HUES48 (cell line): Measurements from ENCODE around the gene MARCHF5.

Experiments used
- H3K27ac ChIP-seq: one replicate; pipeline ENCODE4 v1.7.0; 2013; ENCODE audit warnings: low read depth, low read length, inconsistent platforms
- H3K27me3 ChIP-seq: 2 replicates; pipeline ENCODE4 v1.6.1; 2013; ENCODE audit warnings: mild to moderate bottlenecking, low read length; ENCODE audit not compliant: control insufficient read depth, insufficient read depth
- H3K36me3 ChIP-seq: 2 replicates; pipeline ENCODE4 v1.6.1; 2013; ENCODE audit warnings: low read length; ENCODE audit not compliant: control insufficient read depth, insufficient read depth
- H3K4me1 ChIP-seq: 2 replicates; pipeline ENCODE4 v1.6.1; 2013; ENCODE audit warnings: mild to moderate bottlenecking, low read length; ENCODE audit not compliant: control insufficient read depth, insufficient read depth
- H3K4me3 ChIP-seq: 2 replicates; pipeline ENCODE4 v1.5.1; 2013; ENCODE audit warnings: mild to moderate bottlenecking, low read depth, low read length
- H3K9ac ChIP-seq: 2 replicates; pipeline ENCODE4 v1.6.1; 2013; ENCODE audit warnings: mild to moderate bottlenecking, low read depth, low read length, moderate library complexity
- H3K9me3 ChIP-seq: 2 replicates; pipeline ENCODE4 v1.6.1; 2013; ENCODE audit warnings: low read length; ENCODE audit not compliant: control insufficient read depth, insufficient read depth

The MARCHF5 gene

DNA sequence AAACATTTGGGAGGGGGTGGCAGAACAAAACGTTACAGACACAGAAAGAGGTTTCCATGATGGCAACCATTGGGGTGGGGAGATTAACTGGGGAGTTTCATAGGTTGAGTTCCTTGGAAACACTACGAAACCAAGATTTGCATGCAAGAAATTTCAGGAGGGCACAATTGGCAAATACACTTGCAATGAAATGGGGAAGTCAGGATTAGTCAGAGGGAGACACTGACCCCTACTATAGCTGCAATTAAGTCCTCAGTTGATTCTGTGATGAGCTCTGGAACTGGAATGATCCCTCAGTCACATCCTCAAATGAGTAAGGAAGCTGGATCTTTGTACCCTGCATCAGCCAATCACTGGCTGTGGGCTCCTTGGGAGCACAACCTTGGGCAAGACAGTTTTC, 22.2 kb upstream of the MARCHF5 start:
- Histone ChIP-seq H3K36me3 (no peaks in the 10 kb centered on the region), H3K4me1 (no peaks in the 10 kb centered on the region), H3K4me3 (no peak overlapping the region), H3K9me3 (no peaks in the 10 kb centered on the region), H3K27me3 (no peaks in the 10 kb centered on the region), H3K9ac (no peak overlapping the region), H3K27ac (no peak overlapping the region)

DNA sequence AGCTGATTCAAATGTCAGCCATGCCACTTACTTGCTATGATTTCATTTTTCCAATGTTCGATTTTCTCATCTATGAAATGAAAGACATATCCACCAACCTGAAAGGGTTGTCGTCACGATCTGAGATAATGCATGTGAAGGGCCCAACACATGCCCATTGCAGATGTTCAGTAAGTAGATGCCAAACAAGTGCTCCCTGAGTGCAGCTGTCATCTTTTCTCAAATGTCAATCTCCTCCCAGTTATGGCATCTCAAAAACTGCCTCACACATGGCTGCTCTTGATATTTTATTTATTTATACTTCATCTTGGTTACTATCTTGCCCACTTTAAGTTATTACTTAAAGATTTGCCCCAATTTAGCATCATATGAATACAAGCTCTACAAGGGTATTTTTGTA, 16.9 kb upstream of the MARCHF5 start:
- Histone ChIP-seq H3K36me3 (no peaks in the 10 kb centered on the region), H3K9ac (no peak overlapping the region), H3K27ac (no peak overlapping the region), H3K27me3 (no peaks in the 10 kb centered on the region), H3K4me3 (no peak overlapping the region), H3K4me1 (no peaks in the 10 kb centered on the region), H3K9me3 (no peaks in the 10 kb centered on the region)

DNA sequence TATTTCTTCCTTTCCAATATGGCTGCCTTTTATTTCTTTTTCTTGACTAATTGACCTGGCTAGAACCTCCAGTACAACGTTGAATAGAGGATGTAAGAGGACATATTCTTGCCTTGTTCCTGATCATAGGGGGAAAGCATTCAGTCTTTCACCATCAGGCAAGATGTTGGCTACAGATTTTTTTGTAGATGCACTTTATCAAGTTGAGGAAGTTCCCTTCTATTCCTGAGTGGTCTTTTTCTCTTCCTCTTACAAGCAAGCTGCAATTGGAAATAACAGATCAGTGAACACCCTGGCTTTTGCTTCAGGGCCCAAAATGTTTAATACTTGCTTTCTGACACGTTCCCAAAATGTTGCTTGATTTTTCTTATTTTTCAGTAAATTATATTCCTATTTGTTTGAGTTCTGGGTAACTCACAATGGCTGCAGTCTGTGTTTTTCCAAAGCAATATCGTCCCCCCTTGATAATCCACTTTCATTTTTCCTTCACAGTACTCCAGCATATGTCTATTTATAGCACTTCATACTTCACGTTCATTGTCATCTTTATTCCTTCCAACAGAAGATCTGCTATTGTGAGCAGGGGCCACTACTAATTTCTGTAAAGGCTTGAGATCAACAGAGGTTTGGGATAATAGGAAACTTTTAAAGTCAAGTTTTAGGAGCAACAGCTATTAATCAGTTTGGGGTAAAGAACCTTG, 11.8 kb upstream of the MARCHF5 start:
- no peak overlapping the region for H3K9ac ChIP-seq
- no peaks in the 10 kb centered on the region for H3K27me3 ChIP-seq
- no peaks in the 10 kb centered on the region for H3K4me1 ChIP-seq
- H3K27ac ChIP-seq, result no peak overlapping the region
- no peak overlapping the region for H3K4me3 ChIP-seq
- H3K36me3 ChIP-seq, result no peaks in the 10 kb centered on the region
- H3K9me3 ChIP-seq, result no peaks in the 10 kb centered on the region

DNA sequence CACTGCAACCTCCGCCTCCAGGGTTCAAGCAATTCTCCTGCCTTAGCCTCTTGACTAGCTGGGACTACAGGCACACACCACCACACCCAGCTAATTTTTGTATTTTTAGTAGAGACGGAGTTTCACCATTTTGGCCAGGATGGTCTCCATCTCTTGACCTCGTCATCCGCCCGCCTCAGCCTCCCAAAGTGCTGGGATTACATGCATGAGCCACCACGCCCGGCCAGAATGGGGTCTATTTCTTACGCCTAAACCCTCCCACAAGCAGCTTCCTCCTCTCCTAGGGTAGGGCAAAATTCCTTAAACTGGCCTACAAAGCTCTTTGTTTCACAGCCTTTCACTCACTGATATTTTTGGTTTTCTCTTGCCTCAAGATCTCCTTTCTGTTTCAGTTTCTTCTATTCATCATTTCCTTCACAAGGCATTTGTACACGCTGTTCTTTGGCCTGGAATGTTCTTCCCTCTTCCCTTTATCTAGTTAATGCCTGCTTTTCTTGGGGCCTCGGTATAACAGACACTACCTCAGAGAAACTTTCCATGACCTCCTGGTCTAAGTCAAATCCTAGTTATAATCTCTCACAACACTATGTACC, 6.8 kb upstream of the MARCHF5 start:
- Histone ChIP-seq H3K9ac (no peak overlapping the region), H3K4me3 (no peak overlapping the region), H3K4me1 (no peaks in the 10 kb centered on the region), H3K36me3 (no peaks in the 10 kb centered on the region), H3K9me3 (no peaks in the 10 kb centered on the region), H3K27ac (no peak overlapping the region), H3K27me3 (no peaks in the 10 kb centered on the region)

DNA sequence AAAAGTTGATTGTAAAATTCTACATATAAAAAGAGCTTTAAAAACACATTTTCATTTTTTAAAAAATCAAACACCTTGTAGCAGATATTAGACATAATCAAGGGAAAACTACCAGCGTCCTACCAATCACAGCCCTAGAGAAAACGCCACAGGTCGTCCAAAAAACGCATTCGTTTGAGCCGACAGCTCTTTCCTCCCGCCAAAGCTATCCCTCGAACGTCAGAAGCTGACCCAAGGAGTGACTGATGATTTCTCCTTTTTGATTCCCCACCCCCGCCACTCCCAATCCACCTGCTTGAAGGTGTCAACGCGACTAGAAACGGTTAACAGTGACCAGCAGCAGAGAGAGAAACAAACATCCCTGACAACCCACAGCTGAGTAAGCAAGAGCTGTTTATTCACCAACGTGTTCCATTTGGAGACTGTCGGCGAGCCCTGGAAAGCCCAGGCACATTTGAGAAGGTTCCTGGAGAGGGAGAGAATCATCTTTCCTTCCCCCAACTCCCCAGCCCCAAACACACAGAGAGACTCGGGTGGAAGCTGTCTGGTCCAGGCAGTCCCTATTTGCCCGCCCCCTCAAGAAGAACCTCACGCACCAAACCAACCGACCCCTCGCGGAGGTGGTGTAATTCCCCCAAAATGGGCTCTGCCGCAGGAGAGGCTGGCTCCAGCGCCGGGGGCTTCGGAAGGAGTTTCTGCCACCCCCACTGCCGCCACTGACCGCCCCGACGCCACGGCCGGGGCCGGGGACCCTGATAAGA, 711 bp upstream of the MARCHF5 start:
- H3K4me3 ChIP-seq, result peak overlapping the region; percentile 71
- no peaks in the 10 kb centered on the region for H3K9me3 ChIP-seq
- peaks cover 12% of the 10 kb centered on the region for H3K36me3 ChIP-seq
- H3K27me3 ChIP-seq, result no peaks in the 10 kb centered on the region
- peak overlapping the region; percentile 14 for H3K9ac ChIP-seq
- 0 out of 2 replicates have a peak, but pooled peaks cover 7% of the 10 kb centered on the region for H3K4me1 ChIP-seq
- peak overlapping the region; percentile 89 for H3K27ac ChIP-seq

DNA sequence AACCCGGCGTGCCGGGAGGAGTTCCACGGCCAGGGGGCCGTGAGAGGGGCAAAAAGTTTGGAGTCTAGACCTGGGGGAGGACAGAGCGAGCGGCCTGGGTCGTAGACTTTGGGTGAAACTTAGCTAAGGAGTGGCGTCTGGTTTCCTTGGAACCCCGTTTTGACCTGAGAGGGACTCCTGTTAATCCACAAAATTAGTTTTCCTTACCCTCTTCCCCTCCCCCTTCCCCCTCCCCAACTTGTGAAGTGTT, 574 bp downstream of the MARCHF5 start:
- H3K9me3 ChIP-seq, result no peaks in the 10 kb centered on the region
- peak overlapping the region; percentile 71 for H3K4me3 ChIP-seq
- no peaks in the 10 kb centered on the region for H3K27me3 ChIP-seq
- H3K9ac ChIP-seq, result peak overlapping the region; percentile 92
- peaks cover 14% of the 10 kb centered on the region for H3K36me3 ChIP-seq
- 0 out of 2 replicates have a peak, but pooled peaks cover 7% of the 10 kb centered on the region for H3K4me1 ChIP-seq
- H3K27ac ChIP-seq, result peak overlapping the region; percentile 88

DNA sequence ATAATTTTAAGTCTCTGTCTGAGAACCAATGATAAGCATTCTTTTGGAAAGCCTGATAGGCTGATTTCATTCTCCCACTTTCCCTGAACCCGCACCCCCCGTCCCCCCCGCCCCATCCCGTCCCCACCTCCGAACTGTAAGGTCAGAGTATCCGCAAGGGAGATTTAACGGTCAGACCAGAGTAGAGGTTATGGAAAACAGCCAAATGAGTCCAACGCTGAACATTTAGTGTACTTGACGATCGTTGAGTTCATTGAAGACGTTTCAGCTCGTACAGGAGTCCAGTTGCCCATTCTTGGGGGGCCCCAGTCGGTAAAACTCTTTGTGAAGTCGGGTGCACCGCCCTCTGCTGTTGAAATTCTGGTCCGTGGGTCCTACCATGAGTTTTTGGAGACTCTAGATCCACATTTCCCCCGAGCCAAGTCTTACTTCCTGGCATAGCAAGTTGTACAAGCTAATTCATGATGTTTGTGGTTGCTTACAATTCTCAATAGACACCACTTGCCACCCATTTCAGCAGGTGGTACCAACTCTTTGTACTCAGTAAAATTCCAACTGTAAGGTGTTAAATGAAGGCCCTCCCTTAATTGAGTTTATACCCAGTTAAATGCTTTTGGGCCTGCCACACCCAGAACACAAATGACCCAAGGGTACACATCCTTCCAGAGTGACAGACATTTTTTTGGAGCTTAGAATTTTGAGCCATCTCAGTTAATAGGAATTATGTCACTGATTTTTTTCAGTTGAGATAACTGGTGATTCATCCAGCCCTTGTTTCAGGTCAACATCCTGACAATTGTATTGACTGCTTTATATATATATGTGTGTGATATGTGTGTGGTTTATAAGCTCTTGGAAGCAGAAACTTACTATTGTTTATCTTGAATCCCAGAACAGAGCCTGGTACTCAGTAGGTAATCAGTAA, 1.2 kb downstream of the MARCHF5 start:
- H3K27me3 ChIP-seq, result no peaks in the 10 kb centered on the region
- peaks cover 16% of the 10 kb centered on the region for H3K36me3 ChIP-seq
- 0 out of 2 replicates have a peak, but pooled peaks cover 7% of the 10 kb centered on the region for H3K4me1 ChIP-seq
- H3K9ac ChIP-seq, result peak overlapping the region; percentile 44
- H3K4me3 ChIP-seq, result peak overlapping the region; percentile 71
- no peaks in the 10 kb centered on the region for H3K9me3 ChIP-seq
- no peak overlapping the region for H3K27ac ChIP-seq

DNA sequence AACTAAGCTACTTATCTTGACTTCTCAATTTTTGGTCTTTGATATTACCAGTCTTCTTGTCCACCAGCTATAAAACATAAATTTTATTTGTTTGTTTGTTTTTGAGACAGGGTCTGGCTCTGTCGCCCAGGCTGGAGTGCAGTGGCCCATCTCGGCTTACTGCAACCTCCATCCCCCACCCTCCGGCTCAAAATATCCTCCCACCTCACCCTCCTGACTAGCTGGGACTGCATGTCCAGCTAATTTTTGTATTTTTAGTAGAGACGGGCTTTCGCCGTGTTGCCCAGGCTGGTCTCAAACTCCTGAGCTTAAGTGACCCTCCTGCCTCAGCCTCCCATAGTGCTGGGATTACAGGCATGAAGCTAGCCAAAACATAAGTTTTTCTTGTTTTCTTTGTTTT, 7.5 kb downstream of the MARCHF5 start:
- no peak overlapping the region for H3K4me3 ChIP-seq
- H3K4me1 ChIP-seq, result peaks cover 9% of the 10 kb centered on the region
- no peaks in the 10 kb centered on the region for H3K9me3 ChIP-seq
- no peak overlapping the region for H3K27ac ChIP-seq
- peaks cover 15% of the 10 kb centered on the region for H3K36me3 ChIP-seq
- no peak overlapping the region for H3K9ac ChIP-seq
- no peaks in the 10 kb centered on the region for H3K27me3 ChIP-seq

DNA sequence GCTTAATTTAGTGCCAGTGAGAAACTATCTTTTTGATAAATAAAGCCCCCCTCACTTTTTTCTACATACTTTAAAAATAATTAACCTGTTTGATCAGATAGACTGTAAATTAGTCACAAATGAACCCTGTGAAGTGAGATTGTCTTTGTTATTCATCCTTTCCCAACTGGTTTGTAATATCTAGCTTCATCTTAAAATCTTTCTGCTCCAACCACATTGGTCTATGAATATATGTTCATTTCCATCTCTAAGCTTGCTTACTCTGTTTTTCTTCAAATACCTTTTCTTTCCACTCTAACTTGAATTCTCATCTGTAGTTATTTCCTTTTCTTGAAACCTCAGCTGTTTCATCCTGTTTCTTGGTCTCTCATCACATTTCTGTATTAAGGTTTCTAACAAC, 12.1 kb downstream of the MARCHF5 start:
- Histone ChIP-seq H3K4me1 (peaks cover 41% of the 10 kb centered on the region), H3K9me3 (no peaks in the 10 kb centered on the region), H3K4me3 (no peak overlapping the region), H3K9ac (no peak overlapping the region), H3K27ac (peak overlapping the region; percentile 85), H3K36me3 (no peaks in the 10 kb centered on the region), H3K27me3 (no peaks in the 10 kb centered on the region)

DNA sequence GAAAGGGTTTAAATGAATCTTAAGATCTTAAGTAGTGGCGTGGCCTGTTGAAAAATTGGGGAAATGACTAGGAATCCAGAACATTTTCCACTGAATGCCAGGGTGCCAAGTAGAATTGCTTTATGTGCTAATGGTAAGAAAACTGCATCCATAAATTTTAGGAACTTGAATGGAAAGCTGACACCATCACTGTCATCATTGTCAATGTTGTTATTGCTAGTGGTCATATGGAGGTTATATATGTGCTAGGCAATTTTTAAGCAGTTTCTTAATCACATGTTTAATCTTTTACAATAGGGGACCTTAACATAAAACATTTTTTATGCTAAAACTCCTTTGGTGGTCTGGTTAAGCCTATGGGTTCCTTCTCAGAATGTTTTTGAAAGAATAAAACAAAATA, 13.1 kb downstream of the MARCHF5 start:
- no peaks in the 10 kb centered on the region for H3K36me3 ChIP-seq
- no peaks in the 10 kb centered on the region for H3K27me3 ChIP-seq
- no peak overlapping the region for H3K9ac ChIP-seq
- H3K27ac ChIP-seq, result peak overlapping the region; percentile 85
- H3K4me1 ChIP-seq, result peaks cover 41% of the 10 kb centered on the region
- H3K9me3 ChIP-seq, result no peaks in the 10 kb centered on the region
- H3K4me3 ChIP-seq, result no peak overlapping the region
